Measurements from ENCODE around the gene AOX1.
"Not testable (repeated sequence)": the region's sequence is repeated elsewhere in the genome, so short reads cannot be mapped to it uniquely, and the experiment has no call there.

The AOX1 gene

GRCh38 chr2:200713704-200714064 lies 127.9 kb downstream of the AOX1 start:
- Histone ChIP-seq H3K4me1 (ENCODE audit: control insufficient read depth, insufficient read depth, low read length) (peaks cover 6% of the 10 kb centered on the region), H3K9me3 (ENCODE audit: control insufficient read depth, insufficient read depth, low read length) (no peaks in the 10 kb centered on the region), H3K4me3 (ENCODE audit: low read depth, low read length) (peak overlapping the region; percentile 51), H3K9ac (ENCODE audit: low read depth, low read length) (peak overlapping the region; percentile 17), H3K36me3 (ENCODE audit: control insufficient read depth, insufficient read depth, low read length) (no peaks in the 10 kb centered on the region), H3K27me3 (ENCODE audit: control insufficient read depth, insufficient read depth, low read length) (no peaks in the 10 kb centered on the region)

- not testable (repeated sequence) for H3K27me3 ChIP-seq (ENCODE audit: control insufficient read depth, insufficient read depth, low read length)
Observed at GRCh38 chr2:200715014-200715413, 129.2 kb downstream of the AOX1 start.

GRCh38 chr2:200716386-200716785 lies 130.6 kb downstream of the AOX1 start:
- no peaks in the 10 kb centered on the region for H3K27me3 ChIP-seq (ENCODE audit: control insufficient read depth, insufficient read depth, low read length)
- no peak overlapping the region for H3K9ac ChIP-seq (ENCODE audit: low read depth, low read length)
- H3K36me3 ChIP-seq (ENCODE audit: control insufficient read depth, insufficient read depth, low read length): no peaks in the 10 kb centered on the region
- no peaks in the 10 kb centered on the region for H3K9me3 ChIP-seq (ENCODE audit: control insufficient read depth, insufficient read depth, low read length)
- H3K4me1 ChIP-seq (ENCODE audit: control insufficient read depth, insufficient read depth, low read length): peaks cover 6% of the 10 kb centered on the region
- H3K4me3 ChIP-seq (ENCODE audit: low read depth, low read length): no peak overlapping the region

More at GRCh38 chr2:200715014-200715413, 129.2 kb downstream of the AOX1 start:
- H3K36me3 ChIP-seq (ENCODE audit: control insufficient read depth, insufficient read depth, low read length); H3K9me3 ChIP-seq (ENCODE audit: control insufficient read depth, insufficient read depth, low read length); H3K4me3 ChIP-seq (ENCODE audit: low read depth, low read length); H3K9ac ChIP-seq (ENCODE audit: low read depth, low read length); H3K4me1 ChIP-seq (ENCODE audit: control insufficient read depth, insufficient read depth, low read length): not testable (repeated sequence)
